HG03558 (cell line): Measurements from ENCODE around the gene BIRC6.
"Not testable (repeated sequence)": the region's sequence is repeated elsewhere in the genome, so short reads cannot be mapped to it uniquely, and the experiment has no call there.

Experiments used
- ATAC-seq: cut with Tn5 transposase; IDR thresholded peaks from one replicate; pipeline ENCODE4 v1.9.1; 2021; ENCODE audit warnings: moderate number of reproducible peaks; ENCODE audit not compliant: unreplicated experiment; ENCODE audit errors: extremely low read depth

BIRC6 gene

DNA sequence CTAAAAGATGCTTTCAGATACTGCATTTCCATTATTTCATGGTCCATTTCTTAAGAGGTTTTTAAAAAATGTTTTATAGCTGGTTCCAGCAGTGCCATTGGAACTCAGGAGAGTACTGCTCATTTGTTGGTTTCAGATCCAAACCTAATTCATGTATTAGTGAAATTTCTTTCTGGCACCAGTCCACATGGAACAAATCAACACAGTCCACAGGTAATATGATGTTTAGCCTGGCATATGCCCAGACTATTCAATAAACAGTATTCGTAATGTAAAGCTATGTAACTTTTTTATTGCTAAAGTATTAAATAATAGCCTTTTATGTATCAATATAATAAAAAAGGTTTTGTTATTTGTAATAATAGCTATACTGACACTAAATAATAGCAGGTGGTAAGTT is 134.5 kb downstream of the BIRC6 start:
- ATAC-seq, result no peak

DNA sequence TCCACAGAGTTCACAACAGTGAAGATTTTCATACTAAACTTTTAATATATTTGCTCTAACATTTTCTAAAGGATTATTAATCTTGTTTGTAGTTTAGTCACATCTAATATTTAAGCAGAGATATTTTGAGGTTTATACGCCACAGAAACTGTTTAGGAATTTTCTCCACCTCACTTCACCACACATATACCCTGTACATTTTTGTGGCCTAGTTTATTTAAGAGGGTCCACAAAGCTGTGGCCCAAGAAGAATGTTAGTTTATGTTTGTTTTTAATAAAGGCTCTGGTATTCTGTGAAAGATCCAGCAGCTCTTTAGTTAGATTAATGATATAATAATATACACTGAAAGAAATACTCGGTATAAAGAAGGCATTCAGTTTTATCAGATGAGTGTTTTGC is 138.3 kb downstream of the BIRC6 start:
- ATAC-seq, result no peak

DNA sequence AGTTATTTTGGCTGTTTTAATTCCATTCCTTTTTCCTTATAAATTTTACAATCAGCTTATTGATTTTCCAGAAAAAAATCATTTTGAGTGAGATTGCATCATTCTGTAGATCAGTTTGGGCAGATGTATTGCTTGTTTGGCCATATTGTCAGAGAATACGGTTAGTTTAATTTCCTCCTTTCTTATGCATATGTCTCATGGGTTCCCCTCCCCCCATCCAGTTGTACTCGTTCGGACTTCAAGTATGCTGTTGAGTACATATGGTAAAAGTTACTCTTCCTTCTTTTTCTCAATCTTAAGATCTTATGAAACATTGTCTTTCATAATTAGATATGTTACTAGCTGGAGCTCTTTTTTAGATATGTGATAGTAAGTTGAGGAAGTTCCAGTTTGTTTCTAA is 139.8 kb downstream of the BIRC6 start:
- ATAC-seq, result no peak

GRCh38 chr2:32498306-32498705 is 141.5 kb downstream of the BIRC6 start:
- ATAC-seq, result no peak

- ATAC-seq, result no peak
These were observed 146.1 kb downstream of the BIRC6 start for GRCh38 chr2:32502941-32503340.

DNA sequence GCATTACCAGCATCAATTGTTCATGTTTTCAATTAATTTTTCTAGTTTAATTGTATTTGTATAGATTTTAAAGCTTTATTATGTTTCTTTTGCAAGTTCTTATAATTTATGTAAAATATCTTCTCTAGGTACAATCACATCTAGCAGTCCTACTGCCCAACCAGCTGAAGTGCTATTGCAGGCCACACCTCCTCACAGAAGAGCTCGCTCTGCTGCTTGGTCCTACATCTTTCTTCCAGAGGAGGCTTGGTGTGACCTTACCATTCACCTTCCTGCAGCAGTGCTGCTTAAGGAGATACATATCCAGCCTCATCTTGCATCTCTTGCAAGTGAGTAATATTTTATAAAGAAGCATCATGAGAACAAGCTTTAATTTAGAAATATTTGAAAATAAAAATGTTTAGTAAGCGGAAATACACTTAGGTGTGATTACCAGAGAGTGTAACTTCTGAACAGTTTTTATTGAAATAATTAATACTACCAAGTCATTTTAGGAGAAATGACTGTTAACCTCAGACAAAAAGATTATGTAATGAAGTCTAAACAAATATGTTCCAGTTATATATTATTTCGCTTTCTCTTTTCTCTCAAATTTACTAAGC is 148.2 kb downstream of the BIRC6 start:
- no peak for ATAC-seq

GRCh38 chr2:32506446-32506845 is 149.6 kb downstream of the BIRC6 start:
- no peak for ATAC-seq

DNA sequence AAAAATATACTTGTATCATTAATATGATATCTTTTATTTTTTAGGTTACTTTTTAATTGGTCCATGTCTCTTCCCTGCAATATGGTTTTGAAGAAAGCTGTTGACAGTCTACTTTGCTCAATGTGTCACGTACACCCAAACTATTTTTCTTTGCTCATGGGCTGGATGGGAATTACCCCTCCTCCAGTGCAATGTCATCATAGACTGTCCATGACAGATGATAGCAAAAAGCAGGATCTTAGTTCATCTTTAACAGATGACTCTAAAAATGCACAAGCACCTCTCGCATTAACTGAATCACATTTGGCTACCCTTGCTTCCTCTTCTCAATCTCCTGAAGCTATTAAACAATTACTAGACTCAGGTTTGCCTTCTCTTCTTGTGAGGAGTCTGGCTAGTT is 158.1 kb downstream of the BIRC6 start:
- ATAC-seq, result no peak

DNA sequence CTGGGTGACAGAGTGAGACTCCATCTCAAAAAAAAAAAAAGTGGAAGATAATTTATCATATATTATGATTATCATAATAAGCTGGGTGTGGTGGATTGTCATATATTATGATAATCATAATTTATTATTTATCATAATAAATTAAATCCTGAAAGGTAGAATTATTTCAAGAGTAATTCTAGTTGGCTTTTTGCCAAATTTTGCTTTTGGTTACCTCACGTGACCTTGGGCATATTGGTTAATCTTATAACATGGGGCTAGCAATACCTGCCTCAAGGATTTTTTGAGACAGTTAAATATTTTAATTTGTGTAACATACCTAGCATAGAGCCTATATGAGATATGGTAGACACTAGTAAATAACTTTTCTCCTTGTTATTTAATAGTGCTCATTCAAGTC is 159.7 kb downstream of the BIRC6 start:
- ATAC-seq, result no peak

DNA sequence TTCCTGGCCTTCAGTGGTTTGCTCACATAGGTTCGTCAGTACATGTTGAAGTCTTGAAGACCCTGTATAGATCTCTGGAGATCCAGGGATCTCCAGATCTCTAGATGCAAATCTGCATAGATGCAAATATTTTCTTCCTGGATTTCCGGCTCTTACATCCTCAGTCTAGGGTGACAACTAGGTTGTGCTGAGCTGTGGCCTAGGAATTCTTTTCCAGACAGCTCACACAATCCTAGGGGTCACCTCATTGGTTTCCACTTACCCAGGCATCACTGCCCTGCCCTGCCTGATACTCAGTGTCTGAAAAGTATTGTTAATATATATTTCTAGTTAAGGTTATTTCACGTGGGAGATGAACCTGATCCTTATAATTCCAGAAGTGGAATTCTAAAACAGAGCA is 165.9 kb downstream of the BIRC6 start:
- no peak for ATAC-seq

DNA sequence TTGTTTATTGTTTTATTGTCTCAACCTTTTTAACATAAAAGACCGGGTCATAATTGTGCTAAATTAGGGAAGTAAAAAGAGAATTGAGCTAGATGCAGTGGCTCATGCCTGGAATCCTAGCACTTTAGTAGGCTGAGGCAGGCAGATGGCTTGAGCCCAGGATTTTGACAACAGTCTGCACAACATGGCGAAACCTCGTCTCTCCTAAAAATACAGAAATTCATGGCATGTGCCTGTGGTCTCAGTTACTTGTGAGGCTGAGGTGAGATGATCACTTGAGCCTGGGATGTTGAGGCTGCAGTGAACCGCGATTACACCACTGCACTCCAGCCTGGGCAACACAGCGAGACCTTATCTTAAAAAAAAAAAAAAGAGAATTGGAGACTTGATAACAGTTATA is 166.9 kb downstream of the BIRC6 start:
- no peak for ATAC-seq

- no peak for ATAC-seq
These were observed 175.5 kb downstream of the BIRC6 start for GRCh38 chr2:32532341-32532740.

- no peak for ATAC-seq
These were observed 176.1 kb downstream of the BIRC6 start for GRCh38 chr2:32532961-32533360.

DNA sequence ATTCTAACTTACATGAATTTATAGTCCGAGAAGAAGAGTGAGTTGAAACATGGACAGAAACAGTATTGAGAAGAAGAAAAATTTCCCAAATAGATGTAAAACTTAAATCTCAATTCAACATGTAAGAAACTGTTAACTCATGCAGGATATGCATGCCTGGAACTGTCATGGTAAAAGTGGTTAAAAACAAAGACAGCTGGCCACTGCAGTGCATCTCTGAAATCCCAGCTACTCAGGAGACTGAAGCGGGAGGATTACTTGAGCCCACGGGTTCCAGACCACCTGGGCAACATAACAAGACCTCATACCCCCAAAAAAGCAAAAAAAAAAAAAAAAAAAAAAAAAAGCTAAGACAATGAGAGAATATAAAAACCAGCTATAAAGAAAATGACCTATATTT is 178.0 kb downstream of the BIRC6 start:
- ATAC-seq, result no peak

DNA sequence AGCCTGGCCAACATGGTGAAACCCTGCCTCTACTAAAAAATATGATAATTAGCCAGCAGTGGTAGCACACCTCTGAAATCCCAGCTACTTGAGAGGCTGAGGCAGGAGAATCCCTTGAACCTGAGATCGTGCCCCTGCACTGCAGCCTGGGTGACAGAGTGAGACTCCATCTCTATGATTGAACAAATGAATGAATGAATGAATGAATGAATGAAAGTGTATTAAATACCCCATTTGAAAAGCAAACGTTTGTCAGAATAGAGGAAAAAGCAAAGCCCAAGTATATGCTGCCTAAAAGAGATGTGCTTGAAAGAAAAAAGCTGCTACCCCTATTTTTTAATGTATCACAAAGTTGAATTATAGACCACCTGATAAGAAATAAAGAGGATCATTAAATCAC is 181.9 kb downstream of the BIRC6 start:
- ATAC-seq, result no peak

DNA sequence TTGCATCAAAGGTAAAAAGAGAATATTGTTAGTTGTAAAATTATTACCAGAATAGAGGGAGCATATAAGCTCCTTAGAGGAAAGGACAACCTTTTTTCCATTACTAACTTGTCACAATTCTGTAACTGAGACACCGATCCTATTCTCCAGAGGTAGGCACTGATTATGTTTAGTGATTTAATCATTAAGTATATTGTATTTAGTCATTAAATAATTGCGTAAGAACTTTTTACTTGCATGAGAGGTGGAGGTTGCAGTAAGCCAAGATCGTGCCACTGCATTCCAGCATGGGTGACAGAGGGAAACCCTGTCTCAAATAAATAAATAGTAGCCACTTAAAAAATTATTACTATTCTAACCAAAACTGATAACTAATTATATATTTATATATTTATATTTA is 195.7 kb downstream of the BIRC6 start:
- not testable (repeated sequence) for ATAC-seq

DNA sequence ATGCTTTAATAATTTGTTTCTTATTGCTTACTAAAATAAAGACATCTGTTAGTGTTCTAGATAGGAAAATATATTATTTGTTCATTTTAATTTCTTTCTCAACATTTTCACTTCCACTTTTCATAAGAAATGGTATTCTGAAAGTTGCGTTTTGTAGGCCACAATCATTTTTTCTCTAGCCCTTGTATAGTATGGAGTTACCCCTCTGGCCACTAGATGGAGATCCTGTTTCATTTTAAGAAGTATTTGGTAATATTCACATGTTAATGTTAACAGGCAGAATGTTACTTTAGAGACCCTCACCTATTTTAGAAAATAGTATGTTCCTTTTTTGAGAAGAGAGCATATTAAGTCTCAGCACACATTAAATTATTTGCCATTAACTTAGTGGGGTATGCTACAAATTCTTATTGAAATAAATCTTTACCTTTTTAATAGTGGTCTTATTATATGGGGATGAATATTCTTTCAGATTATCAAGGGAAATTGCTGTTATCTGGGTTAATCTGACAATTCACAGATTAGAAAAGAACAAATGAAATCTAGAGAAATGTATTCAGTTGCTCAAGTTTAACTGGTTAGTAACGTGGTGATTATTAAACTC is 197.1 kb downstream of the BIRC6 start:
- ATAC-seq, result peak; percentile 67

- ATAC-seq, result no peak
These were observed 201.7 kb downstream of the BIRC6 start for GRCh38 chr2:32558492-32558891.

DNA sequence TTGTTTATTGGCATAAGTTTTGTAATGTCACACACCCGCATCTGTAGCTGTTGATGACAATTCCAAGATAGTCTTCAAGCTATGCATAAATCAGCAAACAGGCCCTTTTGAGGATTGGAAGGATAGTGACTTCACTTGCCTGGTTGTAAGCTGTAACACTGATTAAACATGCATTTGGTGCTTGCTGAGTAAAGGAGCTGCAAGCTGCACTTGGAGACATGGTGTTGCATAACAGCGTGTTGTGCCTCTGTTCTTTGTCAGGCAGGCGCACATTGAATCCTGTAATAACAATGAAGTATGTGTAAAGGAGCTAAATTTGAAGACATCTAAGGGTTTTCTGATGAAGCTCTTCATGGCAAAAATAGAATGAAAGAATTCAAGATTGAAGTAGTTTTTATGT is 202.3 kb downstream of the BIRC6 start:
- no peak for ATAC-seq

DNA sequence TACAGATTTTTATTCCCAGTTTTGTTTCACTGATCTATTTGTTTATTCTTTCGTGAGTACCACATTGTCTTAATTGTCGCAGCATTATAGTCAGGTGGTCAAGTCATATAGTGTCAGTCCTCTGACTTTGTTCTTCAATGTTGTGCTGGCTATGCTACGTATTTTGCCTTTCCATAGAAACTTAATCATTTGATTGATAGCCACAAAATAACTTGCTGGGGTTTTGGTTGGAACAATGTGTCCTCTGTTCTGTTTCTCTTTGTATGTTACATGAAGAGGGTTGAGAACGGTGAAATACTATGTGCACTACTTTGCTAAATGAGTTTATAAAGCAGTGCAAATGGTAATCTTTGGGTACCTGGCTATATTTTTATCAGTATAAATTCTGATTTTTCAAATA is 206.1 kb downstream of the BIRC6 start:
- no peak for ATAC-seq

DNA sequence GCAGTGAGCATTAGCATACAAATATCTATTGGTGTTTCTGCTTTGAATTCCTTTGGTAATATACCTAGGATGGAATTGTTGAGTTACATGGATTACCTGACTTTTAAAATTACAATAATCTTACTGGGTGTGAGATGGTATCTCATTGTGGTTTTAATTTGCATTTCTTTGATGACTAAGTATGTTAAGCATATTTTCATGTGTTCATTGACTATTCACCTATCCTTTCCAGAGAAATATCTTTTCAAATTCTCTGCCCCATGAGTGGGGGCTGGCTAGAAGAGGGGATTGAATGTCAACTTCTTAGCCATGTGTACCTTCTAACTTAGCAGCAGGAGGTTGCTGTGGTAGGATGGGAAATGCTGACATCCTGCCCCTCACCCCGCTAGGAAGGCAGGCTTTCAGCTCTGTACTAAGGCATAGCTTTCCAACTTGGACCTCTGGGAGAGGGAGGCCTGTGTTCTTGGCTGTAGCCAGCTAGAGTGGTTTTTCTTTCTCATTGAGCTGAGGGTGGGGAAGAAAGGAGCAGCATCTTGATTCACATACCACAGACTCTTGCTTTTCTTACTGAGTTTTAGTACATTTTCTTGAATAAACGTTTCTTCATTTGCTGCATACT is 207.7 kb downstream of the BIRC6 start:
- no peak for ATAC-seq

GRCh38 chr2:32565902-32566301 is 209.1 kb downstream of the BIRC6 start:
- ATAC-seq, result no peak
